Keratinocyte (primary cell): Measurements from ENCODE around the gene PARM1. TPM values are rescaled to one million over a fixed set of nuclear protein-coding genes. Genes with fewer than 3 reads are reported as not detected.

ENCODE experiments used
- DNase-seq: peaks from one replicate; pipeline ENCODE4 v3.0.0-alpha.2; 2011; ENCODE audit warnings: low read depth, missing footprints, low spot score
- FAIRE-seq: peaks from 2 replicates; lab custom pipeline; 2011; peaks lifted over from hg19 to GRCh38; lab: Jason Lieb, UNC
- H2AFZ ChIP-seq: 2 replicates; pipeline ENCODE4 v1.6.0; 2012; ENCODE audit warnings: low read length, control low read depth, inconsistent platforms; ENCODE audit not compliant: control insufficient read depth
- H3K27ac ChIP-seq: 2 replicates; pipeline ENCODE4 v1.5.1; 2011; ENCODE audit warnings: low read length; ENCODE audit not compliant: control insufficient read depth, insufficient read depth
- H3K27me3 ChIP-seq: 3 replicates; pipeline ENCODE4 v1.6.0; 2011; ENCODE audit warnings: low read length; ENCODE audit not compliant: control insufficient read depth, insufficient read depth; ENCODE audit errors: extremely low read depth
- H3K36me3 ChIP-seq, 2 experiments: 2 replicates in 1 of 2; 3 replicates in 1 of 2; pipeline ENCODE4 v1.5.1; 2011; ENCODE audit warnings: low read length in 2 of 2, mild to moderate bottlenecking in 1 of 2; ENCODE audit not compliant: control insufficient read depth in 2 of 2, insufficient read depth in 2 of 2; ENCODE audit errors: extremely low read depth in 1 of 2
- H3K4me1 ChIP-seq: 3 replicates; pipeline ENCODE4 v1.5.1; 2011; ENCODE audit warnings: low read length; ENCODE audit not compliant: control insufficient read depth, insufficient read depth; ENCODE audit errors: extremely low read depth
- H3K4me2 ChIP-seq: 3 replicates; pipeline ENCODE4 v1.6.0; 2011; ENCODE audit warnings: low read depth, low read length; ENCODE audit not compliant: control insufficient read depth, insufficient read depth; ENCODE audit errors: extremely low read depth
- H3K4me3 ChIP-seq, 3 experiments: fragments of 200-600 bp in 1 of 3; sonication (generic) in 1 of 3; 2 replicates in 2 of 3; 3 replicates in 1 of 3; pipeline ENCODE4 v1.5.1; 2011 to 2016; ENCODE audit warnings: low read length in 3 of 3, mild to moderate bottlenecking in 3 of 3, control low read depth in 2 of 3, inconsistent platforms in 1 of 3, low read depth in 1 of 3, mixed read lengths in 1 of 3, mixed run types in 1 of 3, moderate library complexity in 1 of 3; ENCODE audit not compliant: control insufficient read depth in 2 of 3, insufficient read depth in 2 of 3; ENCODE audit errors: extremely low read depth in 1 of 3
- H3K79me2 ChIP-seq: 2 replicates; pipeline ENCODE4 v1.6.0; 2012; ENCODE audit warnings: low read length; ENCODE audit not compliant: control insufficient read depth, insufficient read depth
- H3K9ac ChIP-seq: 3 replicates; pipeline ENCODE4 v1.6.0; 2011; ENCODE audit warnings: low read length; ENCODE audit not compliant: control insufficient read depth, insufficient read depth; ENCODE audit errors: extremely low read depth
- H3K9me1 ChIP-seq: 3 replicates; pipeline ENCODE4 v1.6.0; 2011; ENCODE audit warnings: low read length; ENCODE audit not compliant: control insufficient read depth, insufficient read depth; ENCODE audit errors: extremely low read depth
- H3K9me3 ChIP-seq: 2 replicates; pipeline ENCODE4 v1.5.1; 2012; ENCODE audit warnings: low read depth, low read length; ENCODE audit not compliant: control insufficient read depth
- H4K20me1 ChIP-seq: 3 replicates; pipeline ENCODE4 v1.6.0; 2011; ENCODE audit warnings: low read length; ENCODE audit not compliant: control insufficient read depth, insufficient read depth; ENCODE audit errors: extremely low read depth
- CTCF ChIP-seq, 3 experiments: IDR thresholded peaks in 1 of 3; conservative IDR thresholded peaks in 1 of 3; optimal IDR thresholded peaks in 1 of 3; 2 replicates in 2 of 3; 3 replicates in 1 of 3; pipeline versions ENCODE3 to v1.5.1; 2011; ENCODE audit warnings: low read length in 3 of 3, mild to moderate bottlenecking in 3 of 3, moderate library complexity in 2 of 3, control low read depth in 1 of 3, inconsistent platforms in 1 of 3; ENCODE audit not compliant: insufficient read depth in 2 of 3; ENCODE audit errors: extremely low read depth in 1 of 3
- EZH2 ChIP-seq: IDR thresholded peaks from one replicate; pipeline ENCODE4 v1.6.1; 2012; ENCODE audit warnings: inconsistent platforms, mild to moderate bottlenecking, low read length, moderate library complexity
- dilution Hi-C: fragments of 300-500 bp; cut with MboI; formaldehyde crosslinking; loops from one replicate; pipeline ENCODE4 v1.7.0; 2020; ENCODE audit warnings: low sequenced_read_pairs; ENCODE audit not compliant: extremely low pct_ligation_motif_present
- polyA plus RNA-seq, 5 experiments: library from polyadenylated mRNA; depleted of rRNA in 3 of 5; stranded (reverse) in 3 of 5; stranded (forward) in 1 of 5; unstranded in 1 of 5; fragments of >200 nt; gene quantifications; 1 replicate in 1 of 5; 2 replicates in 3 of 5; 3 replicates in 1 of 5; pipeline versions ENCODE4 v1.2.1 to v1.2.3, GENCODE V29; 2011 to 2012; ENCODE audit warnings: missing spikeins in 2 of 5, low read depth in 1 of 5, low replicate concordance in 1 of 5

Gene PARM1
- polyA plus RNA-seq, 1 donor (not counting 4 experiments of a cell fraction or from before 2014, with no cell fraction given) = 0.05 TPM

- H3K27ac ChIP-seq = no peak overlapping the region
- no peak overlapping the region for H3K9ac ChIP-seq
- no peaks in the 10 kb centered on the region for H3K9me3 ChIP-seq
- FAIRE-seq (no peak), DNase-seq (no peak)
- H3K4me3 ChIP-seq = no peak overlapping the region
- dilution Hi-C loops = no loop called here
- no peak overlapping the region for H2AFZ ChIP-seq
- H3K9me1 ChIP-seq = no peaks in the 10 kb centered on the region
- TF ChIP-seq CTCF (optimal IDR thresholded peaks at IDR 0.05 in 1 of 3, IDR thresholded peaks at IDR 0.05 in 1 of 3, conservative IDR thresholded peaks at IDR 0.05 in 1 of 3; ENCODE audit: extremely low read depth in 1 of 3, insufficient read depth in 2 of 3, low read length in 3 of 3) (no peak), EZH2 (no peak)
- H3K36me3 ChIP-seq = no peaks in the 10 kb centered on the region
- no peaks in the 10 kb centered on the region for H3K4me1 ChIP-seq
- no peak overlapping the region for H3K4me2 ChIP-seq
- no peaks in the 10 kb centered on the region for H3K79me2 ChIP-seq
- H4K20me1 ChIP-seq = no peaks in the 10 kb centered on the region
- no peaks in the 10 kb centered on the region for H3K27me3 ChIP-seq
These were observed 92.5 kb downstream of the PARM1 start for GRCh38 chr4:75025431-75025830.

- DNase-seq (no peak), FAIRE-seq (no peak)
- Histone ChIP-seq H3K9me3 (no peaks in the 10 kb centered on the region), H3K79me2 (no peaks in the 10 kb centered on the region), H2AFZ (no peak overlapping the region), H3K4me3 (no peak overlapping the region), H3K27ac (no peak overlapping the region), H3K4me2 (no peak overlapping the region), H3K9ac (no peak overlapping the region), H4K20me1 (no peaks in the 10 kb centered on the region), H3K9me1 (no peaks in the 10 kb centered on the region), H3K36me3 (no peaks in the 10 kb centered on the region), H3K27me3 (no peaks in the 10 kb centered on the region), H3K4me1 (no peaks in the 10 kb centered on the region)
- no peak for TF ChIP-seq CTCF (optimal IDR thresholded peaks at IDR 0.05 in 1 of 3, IDR thresholded peaks at IDR 0.05 in 1 of 3, conservative IDR thresholded peaks at IDR 0.05 in 1 of 3; ENCODE audit: extremely low read depth in 1 of 3, insufficient read depth in 2 of 3, low read length in 3 of 3)
- TF ChIP-seq EZH2 = no peak
- dilution Hi-C loops = no loop called here
These were observed 95.4 kb downstream of the PARM1 start for GRCh38 chr4:75028196-75028854.
